Epithelial cell of esophagus (primary cell): ENCODE results near the gene OPN1SW.

Experiments used
- DNase-seq: peaks from one replicate; pipeline ENCODE4 v3.0.0; 2010; ENCODE audit warnings: low read depth
- H3K4me3 ChIP-seq: 2 replicates; pipeline ENCODE4 v1.5.1; 2011; ENCODE audit warnings: mild to moderate bottlenecking, low read length, control low read depth
- CTCF ChIP-seq: IDR thresholded peaks from 2 replicates; pipeline ENCODE4 v1.5.1; 2011; ENCODE audit warnings: low read depth, mild to moderate bottlenecking, low read length, control low read depth, inconsistent platforms; ENCODE audit not compliant: insufficient read depth; ENCODE audit errors: missing control alignments

OPN1SW gene

GRCh38 chr7:128740996-128741395 is 34.6 kb downstream of the OPN1SW start:
- DNase-seq: no peak
- no peak overlapping the region for H3K4me3 ChIP-seq
- no peak for TF ChIP-seq CTCF

DNA sequence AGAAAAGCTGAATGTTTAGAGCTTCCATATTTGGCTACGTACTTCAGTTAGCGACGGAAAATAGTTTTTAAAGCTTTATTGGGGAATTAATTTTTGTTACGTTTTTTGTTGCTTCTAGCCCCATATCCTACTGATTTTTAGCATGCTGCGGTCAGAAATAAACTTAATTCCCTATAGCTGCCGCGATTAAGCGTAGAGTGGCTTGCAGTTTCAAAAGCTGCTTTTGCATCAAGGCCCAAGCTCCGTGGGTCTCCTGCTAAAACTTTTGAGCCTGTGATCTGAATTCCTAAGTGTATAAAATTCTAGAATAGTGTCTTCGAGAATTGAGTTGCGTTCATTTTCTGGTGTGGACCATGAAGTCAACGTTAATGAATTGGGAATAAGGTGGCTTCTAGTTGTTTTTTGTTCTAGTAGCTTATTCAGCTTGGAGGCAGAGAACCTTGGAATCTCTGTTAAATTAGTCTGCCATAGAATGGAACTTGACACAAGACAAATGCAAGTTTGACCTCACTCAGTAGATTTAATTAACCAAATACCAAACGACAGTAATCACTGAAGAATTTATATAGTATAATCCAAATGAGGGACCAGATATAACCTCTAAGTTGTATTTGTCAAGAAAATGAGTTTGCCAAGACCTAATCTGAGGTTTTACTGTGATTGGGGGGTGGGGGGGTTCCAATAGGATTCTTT is 35.5 kb downstream of the OPN1SW start:
- H3K4me3 ChIP-seq: peak overlapping the region; percentile 90
- DNase-seq: no peak
- no peak for TF ChIP-seq CTCF

- peak within 1 kb of the TSS; percentile 90 for H3K4me3 ChIP-seq
- TF ChIP-seq CTCF: no peak
- peak; percentile 96 for DNase-seq
These were observed 36.3 kb downstream of the OPN1SW start, which contains the start of gene CALU for GRCh38 chr7:128739048-128739962. TSS of gene CALU (plus strand) at chr7:128739359. CDS start at chr7:128748584, 9,225 bp downstream.

- peak overlapping the region; percentile 90 for H3K4me3 ChIP-seq
- TF ChIP-seq CTCF: no peak
- DNase-seq: no peak
These were observed 37.0 kb downstream of the OPN1SW start for GRCh38 chr7:128738570-128739047.

DNA sequence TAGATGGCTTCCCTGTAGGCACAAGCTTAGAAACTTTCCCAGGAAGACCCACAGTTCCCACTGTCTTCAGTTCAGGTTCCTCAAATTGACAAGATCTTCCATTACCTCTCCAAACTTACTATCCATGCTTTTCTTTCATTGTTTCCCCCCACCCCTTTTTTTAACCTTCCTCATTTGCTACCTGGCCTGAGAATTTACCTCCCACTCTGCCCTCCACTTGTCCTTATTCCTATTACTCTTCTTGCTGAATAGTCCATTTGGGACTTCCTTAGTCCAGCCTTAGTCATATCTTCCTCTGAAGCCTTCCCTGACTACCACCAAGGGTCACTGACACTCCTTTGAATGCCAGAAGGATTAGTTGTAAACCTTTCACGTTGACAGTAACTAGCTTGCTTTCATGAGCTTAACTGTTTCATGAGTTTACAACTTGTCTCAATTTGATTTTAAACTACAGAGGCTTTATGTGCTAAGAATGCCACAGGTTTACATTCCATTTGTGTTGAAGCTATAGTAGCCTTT is 37.7 kb downstream of the OPN1SW start:
- no peak for TF ChIP-seq CTCF
- no peak overlapping the region for H3K4me3 ChIP-seq
- peak; percentile 80 for DNase-seq

DNA sequence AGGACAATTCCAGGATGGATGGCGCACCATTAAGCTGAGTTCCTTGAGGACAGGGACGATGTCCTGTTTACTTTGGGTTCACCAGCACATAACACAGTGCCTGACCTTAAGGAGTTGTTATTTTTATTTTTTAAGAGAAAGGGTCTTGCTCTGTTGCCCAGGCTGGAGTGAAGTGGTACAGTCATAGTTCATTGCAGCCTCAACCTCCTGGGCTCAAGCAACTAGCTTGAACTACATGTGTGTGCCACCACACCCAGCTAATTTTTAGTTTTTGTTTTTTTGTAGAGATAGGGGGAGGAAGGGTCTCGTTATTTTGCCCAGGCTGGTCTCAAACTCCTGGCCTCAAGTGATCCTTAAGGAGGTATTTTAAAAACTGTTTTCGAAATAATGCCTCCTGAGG is 38.2 kb downstream of the OPN1SW start:
- no peak for DNase-seq
- H3K4me3 ChIP-seq: no peak overlapping the region
- TF ChIP-seq CTCF: no peak
